HepG2 (cell line): ENCODE data around the gene NFE2L2. TPM values are rescaled to one million over a fixed set of nuclear protein-coding genes. Genes with fewer than 3 reads are reported as not detected.

Experiments
- ATF4 ChIP-seq, 2 experiments: fragments of 450-650 bp in 1 of 2; sonication (generic) in 1 of 2; formaldehyde crosslinking; IDR thresholded peaks; 2 replicates each; pipeline versions ENCODE4 v1.5.0 to v1.8.0; 2020 to 2022; ENCODE audit warnings: mild to moderate bottlenecking in 1 of 2, missing genetic modification reagents in 1 of 2
- JUND ChIP-seq: sonication (generic); formaldehyde crosslinking; IDR thresholded peaks from 2 replicates; pipeline ENCODE4 v1.8.0; 2022; ENCODE audit warnings: mild to moderate bottlenecking, missing genetic modification reagents
- KAT8 ChIP-seq: IDR thresholded peaks from 2 replicates; pipeline ENCODE4 v1.6.1; 2016; ENCODE audit warnings: missing genetic modification reagents, missing compliant biosample characterization
- KDM1A ChIP-seq: IDR thresholded peaks from 2 replicates; pipeline ENCODE4 v1.6.1; 2016; ENCODE audit warnings: missing compliant biosample characterization
- MEF2D ChIP-seq: sonication (generic); formaldehyde crosslinking; IDR thresholded peaks from 2 replicates; pipeline ENCODE4 v1.5.1; 2020; ENCODE audit warnings: mild to moderate bottlenecking, missing genetic modification reagents
- NCOA5 ChIP-seq: sonication (generic); formaldehyde crosslinking; IDR thresholded peaks from 2 replicates; pipeline ENCODE4 v1.4.0; 2020; ENCODE audit warnings: missing genetic modification reagents
- NFE2L2 ChIP-seq: fragments of 150-350 bp; IDR thresholded peaks from 2 replicates; pipeline ENCODE4 v1.6.1; 2014; ENCODE audit warnings: low read length
- RORA ChIP-seq: sonication (generic); formaldehyde crosslinking; IDR thresholded peaks from 2 replicates; pipeline ENCODE4 v1.5.0; 2020; ENCODE audit warnings: mild to moderate bottlenecking, missing genetic modification reagents, moderate library complexity
- ZKSCAN8 ChIP-seq: IDR thresholded peaks from 2 replicates; pipeline ENCODE4 v1.6.1; 2016; ENCODE audit warnings: borderline replicate concordance, missing genetic modification reagents, missing compliant biosample characterization
- ZMYM3 ChIP-seq: sonication (generic); formaldehyde crosslinking; IDR thresholded peaks from 2 replicates; pipeline ENCODE4 v1.5.1; 2020; ENCODE audit warnings: mild to moderate bottlenecking, missing genetic modification reagents
- ZNF3 ChIP-seq: IDR thresholded peaks from 2 replicates; pipeline ENCODE4 v1.7.0; 2017; ENCODE audit warnings: inconsistent platforms
- ZNF724P ChIP-seq: sonication (generic); formaldehyde crosslinking; IDR thresholded peaks from 2 replicates; pipeline ENCODE4 v1.8.0; 2022; ENCODE audit warnings: missing genetic modification reagents, borderline replicate concordance
- ZNF780A ChIP-seq: sonication (generic); formaldehyde crosslinking; IDR thresholded peaks from 2 replicates; pipeline ENCODE4 v1.8.0; 2022; ENCODE audit warnings: mild to moderate bottlenecking, missing genetic modification reagents, moderate library complexity
- ZNF839 ChIP-seq: sonication (generic); formaldehyde crosslinking; IDR thresholded peaks from 2 replicates; pipeline ENCODE4 v1.4.0; 2020; ENCODE audit warnings: missing genetic modification reagents, mild to moderate bottlenecking, borderline replicate concordance
- ZSCAN12 ChIP-seq: sonication (generic); formaldehyde crosslinking; IDR thresholded peaks from 2 replicates; pipeline ENCODE4 v1.9.0; 2021; ENCODE audit warnings: mild to moderate bottlenecking, missing genetic modification reagents
- polyA plus RNA-seq, 8 experiments: library from polyadenylated mRNA; depleted of rRNA in 3 of 8; stranded (reverse) in 7 of 8; unstranded in 1 of 8; fragments of >200 nt; fragmentation: Illumina TruSeq in 4 of 8; extraction: Trizol in 4 of 8; gene quantifications; 2 replicates each; pipeline versions ENCODE4 v1.2.1 to v1.2.3, GENCODE V29; 2011 to 2016; ENCODE audit warnings: low read depth in 4 of 8, missing spikeins in 1 of 8, mixed read lengths in 1 of 8; ENCODE audit not compliant: insufficient read depth in 1 of 8
- total RNA-seq, 5 experiments: library from RNA; depleted of rRNA; stranded (reverse); fragments of >200 nt; fragmentation: Illumina TruSeq; extraction: Trizol; gene quantifications; 2 replicates each; pipeline ENCODE4 v1.2.3, GENCODE V29; 2016; ENCODE audit warnings: low read depth in 1 of 5
- TF ChIP-seq, protein P1 (sequence below): sonication (generic); formaldehyde crosslinking; IDR thresholded peaks from 2 replicates; pipeline ENCODE4 v1.8.0; 2022; ENCODE audit warnings: missing genetic modification reagents, mild to moderate bottlenecking, moderate library complexity, borderline replicate concordance
- TF ChIP-seq, protein P2 (sequence below): IDR thresholded peaks from 2 replicates; pipeline ENCODE4 v1.6.1; 2016; ENCODE audit warnings: low read depth, control low read depth
- TF ChIP-seq, protein P3 (sequence below): IDR thresholded peaks from 2 replicates; pipeline ENCODE4 v1.6.1; 2012; ENCODE audit warnings: low read depth, low read length, improper control_type of control experiment
- TF ChIP-seq, protein P4 (sequence below): sonication (generic); formaldehyde crosslinking; IDR thresholded peaks from 2 replicates; pipeline ENCODE4 v1.5.1; 2020; ENCODE audit warnings: missing genetic modification reagents, mild to moderate bottlenecking, borderline replicate concordance

The NFE2L2 gene
- total and polyA plus RNA-seq, 2 of the 13 experiments (the other 11 are each of a cell fraction or from before 2014, with no cell fraction given), result 84.6 to 215 TPM

DNA sequence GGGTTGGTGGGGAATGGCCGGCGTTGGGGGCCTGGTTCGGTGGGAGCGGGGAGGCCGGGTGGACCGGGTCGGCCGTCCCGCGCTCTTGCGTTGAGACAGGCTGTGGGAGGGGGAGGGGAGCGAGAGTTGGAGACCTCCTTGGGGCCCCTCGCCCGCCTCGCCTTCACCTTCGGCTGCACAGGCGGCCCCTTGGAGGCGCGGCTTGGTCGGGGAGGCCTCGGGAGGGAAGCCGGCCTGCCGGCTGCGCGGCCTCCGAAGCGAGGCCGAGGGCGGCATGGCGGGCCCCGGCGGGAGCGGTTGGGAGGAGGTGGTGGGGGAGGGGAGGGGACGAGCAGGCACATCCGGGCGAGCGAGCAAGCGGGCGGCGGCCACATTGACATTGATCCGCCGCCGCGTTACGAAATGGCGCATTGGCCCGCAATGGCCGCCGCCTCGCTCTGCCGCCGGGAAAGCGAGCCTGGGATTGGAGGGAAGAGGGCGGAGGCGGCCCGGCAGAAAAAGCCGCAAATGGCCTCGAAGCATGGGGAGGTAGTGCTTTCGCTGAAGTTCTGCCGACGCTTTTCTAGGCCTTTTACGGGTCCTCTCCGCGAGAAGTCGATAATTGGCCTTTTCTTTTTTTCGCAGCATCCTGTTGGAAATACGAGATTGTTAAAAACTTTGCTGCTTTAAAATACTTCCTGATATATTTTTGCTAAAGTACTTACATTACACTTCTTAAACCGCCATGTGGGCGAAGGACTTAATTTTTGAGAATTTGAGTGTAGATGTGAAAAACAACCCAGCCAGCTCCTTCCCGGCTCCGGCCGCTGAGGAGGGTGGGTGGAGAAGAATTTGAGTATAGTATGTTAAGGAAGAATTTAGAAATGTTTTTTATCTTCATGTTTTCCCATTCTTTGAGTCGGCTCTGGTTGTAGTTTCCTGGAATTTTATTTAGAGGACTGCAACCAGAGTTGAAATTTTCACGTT is 51.4 kb downstream of the NFE2L2 start (continued):
- TF ChIP-seq ZMYM3 (CRISPR knock-in tag), result peak; percentile 46; the same call in 1 of the 2 replicates
- no peak for TF ChIP-seq JUND (CRISPR knock-in tag)
- peak; percentile 9 to 75; a peak in 1 of 4 replicates for TF ChIP-seq ATF4 (CRISPR knock-in tag; IDR thresholded peaks at IDR 0.05)
- TF ChIP-seq, protein P1, sequence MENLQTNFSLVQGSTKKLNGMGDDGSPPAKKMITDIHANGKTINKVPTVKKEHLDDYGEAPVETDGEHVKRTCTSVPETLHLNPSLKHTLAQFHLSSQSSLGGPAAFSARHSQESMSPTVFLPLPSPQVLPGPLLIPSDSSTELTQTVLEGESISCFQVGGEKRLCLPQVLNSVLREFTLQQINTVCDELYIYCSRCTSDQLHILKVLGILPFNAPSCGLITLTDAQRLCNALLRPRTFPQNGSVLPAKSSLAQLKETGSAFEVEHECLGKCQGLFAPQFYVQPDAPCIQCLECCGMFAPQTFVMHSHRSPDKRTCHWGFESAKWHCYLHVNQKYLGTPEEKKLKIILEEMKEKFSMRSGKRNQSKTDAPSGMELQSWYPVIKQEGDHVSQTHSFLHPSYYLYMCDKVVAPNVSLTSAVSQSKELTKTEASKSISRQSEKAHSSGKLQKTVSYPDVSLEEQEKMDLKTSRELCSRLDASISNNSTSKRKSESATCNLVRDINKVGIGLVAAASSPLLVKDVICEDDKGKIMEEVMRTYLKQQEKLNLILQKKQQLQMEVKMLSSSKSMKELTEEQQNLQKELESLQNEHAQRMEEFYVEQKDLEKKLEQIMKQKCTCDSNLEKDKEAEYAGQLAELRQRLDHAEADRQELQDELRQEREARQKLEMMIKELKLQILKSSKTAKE (CRISPR knock-in tag), result peak; percentile 79; the same call in 1 of the 2 replicates
- no peak for TF ChIP-seq RORA (CRISPR knock-in tag)
- no peak; the same call in 1 of the 2 replicates for TF ChIP-seq ZKSCAN8 (CRISPR knock-in tag)
- no peak for TF ChIP-seq ZNF3 (CRISPR knock-in tag)
- no peak for TF ChIP-seq KDM1A (CRISPR knock-in tag)
- TF ChIP-seq, protein P2, sequence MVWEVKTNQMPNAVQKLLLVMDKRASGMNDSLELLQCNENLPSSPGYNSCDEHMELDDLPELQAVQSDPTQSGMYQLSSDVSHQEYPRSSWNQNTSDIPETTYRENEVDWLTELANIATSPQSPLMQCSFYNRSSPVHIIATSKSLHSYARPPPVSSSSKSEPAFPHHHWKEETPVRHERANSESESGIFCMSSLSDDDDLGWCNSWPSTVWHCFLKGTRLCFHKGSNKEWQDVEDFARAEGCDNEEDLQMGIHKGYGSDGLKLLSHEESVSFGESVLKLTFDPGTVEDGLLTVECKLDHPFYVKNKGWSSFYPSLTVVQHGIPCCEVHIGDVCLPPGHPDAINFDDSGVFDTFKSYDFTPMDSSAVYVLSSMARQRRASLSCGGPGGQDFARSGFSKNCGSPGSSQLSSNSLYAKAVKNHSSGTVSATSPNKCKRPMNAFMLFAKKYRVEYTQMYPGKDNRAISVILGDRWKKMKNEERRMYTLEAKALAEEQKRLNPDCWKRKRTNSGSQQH (CRISPR knock-in tag), result peak; percentile 61
- 0 out of 2 replicates have a peak, but pooled peaks have one; percentile 43 for TF ChIP-seq ZNF780A (CRISPR knock-in tag)
- TF ChIP-seq, protein P3, sequence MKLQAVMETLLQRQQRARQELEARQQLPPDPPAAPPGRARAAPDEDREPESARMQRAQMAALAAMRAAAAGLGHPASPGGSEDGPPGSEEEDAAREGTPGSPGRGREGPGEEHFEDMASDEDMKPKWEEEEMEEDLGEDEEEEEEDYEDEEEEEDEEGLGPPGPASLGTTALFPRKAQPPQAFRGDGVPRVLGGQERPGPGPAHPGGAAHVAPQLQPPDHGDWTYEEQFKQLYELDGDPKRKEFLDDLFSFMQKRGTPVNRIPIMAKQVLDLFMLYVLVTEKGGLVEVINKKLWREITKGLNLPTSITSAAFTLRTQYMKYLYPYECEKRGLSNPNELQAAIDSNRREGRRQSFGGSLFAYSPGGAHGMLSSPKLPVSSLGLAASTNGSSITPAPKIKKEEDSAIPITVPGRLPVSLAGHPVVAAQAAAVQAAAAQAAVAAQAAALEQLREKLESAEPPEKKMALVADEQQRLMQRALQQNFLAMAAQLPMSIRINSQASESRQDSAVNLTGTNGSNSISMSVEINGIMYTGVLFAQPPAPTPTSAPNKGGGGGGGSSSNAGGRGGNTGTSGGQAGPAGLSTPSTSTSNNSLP, result peak; percentile 60; the same call in 1 of the 2 replicates
- peak; percentile 53; the same call in 1 of the 2 replicates for TF ChIP-seq MEF2D (CRISPR knock-in tag)
- TF ChIP-seq ZNF724P (CRISPR knock-in tag), result no peak
- no peak; the same call in 1 of the 2 replicates for TF ChIP-seq NFE2L2
- no peak for TF ChIP-seq NCOA5 (CRISPR knock-in tag)
- TF ChIP-seq ZSCAN12 (CRISPR knock-in tag), result no peak
- TF ChIP-seq ZNF839 (CRISPR knock-in tag), result peak; percentile 82
- TF ChIP-seq, protein P4, sequence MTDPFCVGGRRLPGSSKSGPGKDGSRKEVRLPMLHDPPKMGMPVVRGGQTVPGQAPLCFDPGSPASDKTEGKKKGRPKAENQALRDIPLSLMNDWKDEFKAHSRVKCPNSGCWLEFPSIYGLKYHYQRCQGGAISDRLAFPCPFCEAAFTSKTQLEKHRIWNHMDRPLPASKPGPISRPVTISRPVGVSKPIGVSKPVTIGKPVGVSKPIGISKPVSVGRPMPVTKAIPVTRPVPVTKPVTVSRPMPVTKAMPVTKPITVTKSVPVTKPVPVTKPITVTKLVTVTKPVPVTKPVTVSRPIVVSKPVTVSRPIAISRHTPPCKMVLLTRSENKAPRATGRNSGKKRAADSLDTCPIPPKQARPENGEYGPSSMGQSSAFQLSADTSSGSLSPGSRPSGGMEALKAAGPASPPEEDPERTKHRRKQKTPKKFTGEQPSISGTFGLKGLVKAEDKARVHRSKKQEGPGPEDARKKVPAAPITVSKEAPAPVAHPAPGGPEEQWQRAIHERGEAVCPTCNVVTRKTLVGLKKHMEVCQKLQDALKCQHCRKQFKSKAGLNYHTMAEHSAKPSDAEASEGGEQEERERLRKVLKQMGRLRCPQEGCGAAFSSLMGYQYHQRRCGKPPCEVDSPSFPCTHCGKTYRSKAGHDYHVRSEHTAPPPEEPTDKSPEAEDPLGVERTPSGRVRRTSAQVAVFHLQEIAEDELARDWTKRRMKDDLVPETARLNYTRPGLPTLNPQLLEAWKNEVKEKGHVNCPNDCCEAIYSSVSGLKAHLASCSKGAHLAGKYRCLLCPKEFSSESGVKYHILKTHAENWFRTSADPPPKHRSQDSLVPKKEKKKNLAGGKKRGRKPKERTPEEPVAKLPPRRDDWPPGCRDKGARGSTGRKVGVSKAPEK (CRISPR knock-in tag), result 0 out of 2 replicates have a peak, but pooled peaks have one; percentile 62
- TF ChIP-seq KAT8 (CRISPR knock-in tag), result peak; percentile 93
